Measurements from ENCODE around the gene SLC39A9.

- TF ChIP-seq EP300 (IDR thresholded peaks at IDR 0.05): no peak
- TF ChIP-seq CTCF (IDR thresholded peaks at IDR 0.05): no peak
- TF ChIP-seq POLR2AphosphoS5 (IDR thresholded peaks at IDR 0.05): no peak
- TF ChIP-seq POLR2A (IDR thresholded peaks at IDR 0.05): no peak
These were observed 43.5 kb downstream of the SLC39A9 start for GRCh38 chr14:69441948-69442347.
